Neuron (in vitro differentiated cells): ENCODE data around the gene RAX2.
"Not testable (repeated sequence)": the region's sequence is repeated elsewhere in the genome, so short reads cannot be mapped to it uniquely, and the experiment has no call there.

Experiments used
- H2AFZ ChIP-seq: one replicate; pipeline ENCODE4 v1.6.1; 2013; ENCODE audit warnings: low read depth, mild to moderate bottlenecking, inconsistent platforms, low read length, moderate library complexity
- H3K27me3 ChIP-seq: one replicate; pipeline ENCODE4 v1.6.1; 2013; ENCODE audit warnings: low read length; ENCODE audit not compliant: insufficient read depth
- H3K36me3 ChIP-seq: one replicate; pipeline ENCODE4 v1.6.1; 2013; ENCODE audit warnings: low read length; ENCODE audit not compliant: insufficient read depth
- H3K4me1 ChIP-seq: one replicate; pipeline ENCODE4 v1.6.1; 2013; ENCODE audit warnings: low read length; ENCODE audit not compliant: insufficient read depth
- H3K4me3 ChIP-seq: 2 replicates; pipeline ENCODE4 v1.5.1; 2013; ENCODE audit warnings: mild to moderate bottlenecking, low read length, moderate library complexity
- H3K9me3 ChIP-seq: one replicate; pipeline ENCODE4 v1.6.1; 2013; ENCODE audit warnings: low read length

Gene RAX2

DNA sequence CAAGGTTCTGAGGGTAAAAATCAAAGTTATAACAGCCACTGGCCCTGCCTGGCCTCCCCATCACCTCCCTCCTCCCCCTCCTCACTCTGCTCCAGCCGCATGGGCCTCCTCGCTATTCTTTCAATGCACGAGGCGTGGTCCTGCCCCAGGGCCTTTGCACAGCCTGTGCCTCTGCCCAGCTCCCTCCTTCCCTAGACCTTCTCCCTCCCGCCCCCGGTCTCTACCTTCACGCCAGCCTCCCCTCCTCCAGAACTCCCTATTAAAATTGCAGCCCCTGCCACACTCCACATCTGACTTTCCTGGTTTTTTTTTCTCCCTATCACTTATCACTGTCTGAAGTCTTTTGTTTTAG is 3.3 kb downstream of the RAX2 start:
- no peak overlapping the region for H2AFZ ChIP-seq

DNA sequence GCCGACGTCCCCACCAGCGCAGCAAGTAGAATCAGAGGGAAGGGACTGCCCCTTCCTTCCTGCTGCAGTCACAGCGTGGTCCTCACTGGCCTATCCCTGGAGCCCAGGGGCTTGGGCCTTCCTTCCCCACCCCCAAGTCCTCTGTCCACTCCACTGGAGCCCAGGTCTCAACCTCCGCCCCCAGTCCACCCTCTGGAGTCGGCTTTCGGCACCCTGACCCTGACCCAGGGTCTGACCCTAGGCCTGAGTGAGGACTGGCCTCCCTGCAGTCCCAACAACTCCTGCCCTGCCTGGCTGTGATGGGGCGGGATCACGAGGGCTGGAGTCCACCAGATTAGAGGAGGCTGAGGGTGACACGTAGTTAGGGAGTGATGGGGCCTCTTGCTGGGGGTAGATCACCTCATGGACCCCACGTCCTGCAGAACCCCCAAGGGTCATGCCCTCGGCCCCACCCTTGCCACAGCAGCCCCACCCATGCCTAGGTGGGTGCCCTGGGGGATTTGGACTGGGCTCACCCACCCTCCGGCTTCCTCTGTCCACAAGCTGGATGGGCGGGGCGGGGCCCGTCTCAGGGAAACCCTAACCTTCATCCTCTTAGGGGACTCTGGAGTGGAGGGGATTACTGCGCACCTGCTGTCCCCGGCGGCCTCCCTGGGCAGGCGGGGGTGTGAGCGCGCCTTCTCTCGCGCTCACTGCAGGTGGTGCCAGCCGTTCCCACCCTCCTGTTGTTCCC is 3.8 kb downstream of the RAX2 start:
- Histone ChIP-seq H3K4me3 (no peak overlapping the region), H3K36me3 (peaks cover 22% of the 10 kb centered on the region), H3K9me3 (no peaks in the 10 kb centered on the region), H3K4me1 (no peaks in the 10 kb centered on the region), H2AFZ (no peak overlapping the region), H3K27me3 (no peaks in the 10 kb centered on the region)

More for the DNA sequence above, 3.3 kb downstream of the RAX2 start:
- Histone ChIP-seq H3K36me3 (peaks cover 22% of the 10 kb centered on the region), H3K27me3 (no peaks in the 10 kb centered on the region), H3K9me3 (no peaks in the 10 kb centered on the region), H3K4me3 (no peak overlapping the region), H3K4me1 (no peaks in the 10 kb centered on the region)

DNA sequence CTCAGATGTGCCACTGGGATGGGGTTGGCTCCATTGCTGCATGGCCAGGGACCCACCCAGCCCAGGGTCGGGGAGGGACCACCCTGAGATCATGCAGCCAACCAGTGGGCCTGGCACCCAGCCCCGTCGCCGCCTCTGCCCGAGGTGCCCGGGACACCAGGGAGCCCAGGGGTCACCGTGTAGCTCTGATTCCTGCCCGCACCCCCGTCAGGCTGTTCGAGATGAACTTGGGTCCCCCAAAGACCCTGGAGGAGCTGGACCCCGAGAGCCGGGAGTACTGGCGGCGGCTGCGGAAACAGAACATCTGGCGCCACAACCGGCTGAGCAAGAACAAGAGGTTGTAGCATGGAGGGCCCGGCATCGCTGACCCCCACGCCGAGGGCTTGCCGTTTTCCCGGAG is 5.0 kb downstream of the RAX2 start:
- H3K9me3 ChIP-seq: no peaks in the 10 kb centered on the region
- no peaks in the 10 kb centered on the region for H3K27me3 ChIP-seq
- H3K4me1 ChIP-seq: no peaks in the 10 kb centered on the region
- H3K36me3 ChIP-seq: peaks cover 22% of the 10 kb centered on the region
- no peak overlapping the region for H2AFZ ChIP-seq
- H3K4me3 ChIP-seq: no peak overlapping the region

DNA sequence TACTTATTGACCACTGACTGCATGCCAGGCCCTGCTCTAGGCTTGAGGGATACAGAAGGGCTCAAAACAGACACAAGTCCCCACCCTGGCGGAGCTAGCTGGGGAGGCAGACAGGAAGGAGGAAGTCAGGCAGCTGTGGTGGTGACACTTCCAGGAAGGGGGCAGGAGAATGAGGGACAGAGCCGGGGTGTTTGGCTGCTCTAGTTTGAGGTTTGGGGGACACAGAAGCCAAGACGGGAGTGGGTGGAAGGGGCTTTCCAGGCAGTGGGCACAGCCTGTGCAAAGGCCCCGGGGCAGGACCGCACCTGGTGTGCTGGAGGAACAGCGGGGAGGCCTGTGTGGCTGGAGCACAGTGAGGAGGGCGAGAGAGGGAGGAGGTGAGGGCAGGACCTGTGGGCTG is 5.5 kb downstream of the RAX2 start:
- Histone ChIP-seq H3K4me1 (no peaks in the 10 kb centered on the region), H3K4me3 (no peak overlapping the region), H3K9me3 (no peaks in the 10 kb centered on the region), H3K36me3 (peaks cover 22% of the 10 kb centered on the region), H2AFZ (no peak overlapping the region), H3K27me3 (no peaks in the 10 kb centered on the region)

DNA sequence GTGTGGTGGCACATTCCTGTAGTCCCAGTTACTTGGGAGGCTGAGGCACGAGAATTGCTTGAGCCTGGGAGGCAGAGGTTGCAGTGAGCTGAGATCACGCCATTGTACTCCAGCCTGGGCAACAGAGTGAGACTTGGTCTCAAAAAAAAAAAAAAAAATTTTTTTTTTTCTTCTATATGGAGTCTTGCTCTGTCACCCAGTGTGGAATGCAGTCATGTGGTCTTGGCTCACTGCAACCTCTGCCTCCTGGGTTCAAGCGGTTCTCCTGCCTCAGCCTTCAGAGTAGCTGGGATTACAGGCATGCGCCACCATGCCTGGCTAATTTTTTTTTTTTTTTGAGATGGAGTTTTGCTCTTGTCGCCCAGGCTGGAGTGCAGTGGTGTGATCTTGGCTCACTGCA is 6.3 kb downstream of the RAX2 start:
- not testable (repeated sequence) for H3K9me3 ChIP-seq, H3K4me3 ChIP-seq, H3K27me3 ChIP-seq, H2AFZ ChIP-seq, H3K4me1 ChIP-seq
- H3K36me3 ChIP-seq: peaks cover 22% of the 10 kb centered on the region

DNA sequence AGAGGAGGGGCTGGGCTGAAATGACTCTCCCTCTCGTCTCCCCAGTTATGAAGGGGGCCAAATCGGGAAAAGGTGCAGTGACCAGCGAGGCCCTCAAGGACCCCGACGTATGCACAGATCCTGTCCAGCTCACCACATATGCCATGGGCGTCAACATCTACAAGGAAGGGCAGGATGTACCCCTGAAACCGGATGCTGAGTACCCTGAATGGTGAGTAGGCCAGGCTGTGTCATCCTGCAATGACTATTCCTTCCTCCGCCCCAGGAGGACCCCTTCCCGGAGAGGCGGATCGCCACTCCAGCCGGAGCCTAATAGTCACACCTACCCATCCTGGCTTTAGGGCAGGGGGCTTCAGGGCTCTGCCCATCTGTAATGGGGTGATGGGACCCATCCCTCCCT is 6.9 kb downstream of the RAX2 start:
- H3K36me3 ChIP-seq: peaks cover 22% of the 10 kb centered on the region
- H2AFZ ChIP-seq: no peak overlapping the region
- no peaks in the 10 kb centered on the region for H3K9me3 ChIP-seq
- H3K4me3 ChIP-seq: no peak overlapping the region
- peaks cover 3% of the 10 kb centered on the region for H3K4me1 ChIP-seq
- no peaks in the 10 kb centered on the region for H3K27me3 ChIP-seq

DNA sequence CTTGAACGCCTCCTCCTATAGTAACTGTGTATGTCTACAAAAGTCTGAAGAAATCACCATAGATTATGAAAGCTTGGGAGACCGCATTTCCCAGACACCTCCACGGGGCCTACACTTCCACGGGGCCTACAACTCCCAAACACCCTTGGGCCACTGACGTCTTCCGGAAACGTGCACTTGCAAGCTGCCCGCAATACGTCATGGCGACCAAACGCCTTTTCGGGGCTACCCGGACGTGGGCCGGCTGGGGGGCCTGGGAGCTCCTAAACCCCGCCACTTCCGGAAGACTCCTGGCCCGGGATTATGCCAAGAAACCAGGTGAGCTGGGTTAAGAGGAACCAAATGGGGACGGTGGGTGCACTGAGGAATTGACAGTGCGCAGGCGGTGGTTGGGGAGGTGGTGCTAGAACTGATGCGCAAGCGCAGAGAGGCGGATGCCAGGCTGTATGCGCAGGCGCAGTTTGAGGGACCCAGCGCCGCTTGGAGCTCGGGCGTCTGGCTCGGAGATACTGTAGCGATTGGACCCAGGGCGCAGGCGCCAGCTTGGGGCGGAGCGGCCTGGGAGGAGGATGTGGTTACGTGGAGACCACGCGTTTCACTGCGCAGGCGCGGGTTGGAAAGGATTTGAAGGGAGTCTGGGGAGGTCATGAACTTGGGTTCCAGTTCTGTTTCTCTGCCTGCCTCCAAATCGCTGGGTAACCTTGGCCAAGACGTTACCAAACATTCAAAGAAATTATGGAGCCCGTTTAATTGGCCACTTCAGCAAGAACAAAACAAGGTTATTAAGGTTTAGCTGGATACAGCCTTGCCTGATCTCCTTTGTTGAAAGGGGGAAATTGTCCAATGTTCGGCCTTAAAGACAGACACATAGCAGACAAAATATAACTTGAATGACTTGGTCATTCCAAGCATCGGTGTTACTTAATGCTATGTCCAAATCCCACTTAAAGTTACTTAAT is 9.2 kb downstream of the RAX2 start, which contains the start of gene MRPL54:
Gene MRPL54, plus strand, starts transcription at position 182 of the 959 bp plus-strand sequence. Its CDS starts 19 bp downstream, at position 201.
- Histone ChIP-seq H3K9me3 (no peaks in the 10 kb centered on the region), H3K4me1 (peaks cover 3% of the 10 kb centered on the region), H3K36me3 (peaks cover 25% of the 10 kb centered on the region), H3K4me3 (peak within 1 kb of the TSS; percentile 86), H2AFZ (peak within 1 kb of the TSS; percentile 81), H3K27me3 (no peaks in the 10 kb centered on the region)

DNA sequence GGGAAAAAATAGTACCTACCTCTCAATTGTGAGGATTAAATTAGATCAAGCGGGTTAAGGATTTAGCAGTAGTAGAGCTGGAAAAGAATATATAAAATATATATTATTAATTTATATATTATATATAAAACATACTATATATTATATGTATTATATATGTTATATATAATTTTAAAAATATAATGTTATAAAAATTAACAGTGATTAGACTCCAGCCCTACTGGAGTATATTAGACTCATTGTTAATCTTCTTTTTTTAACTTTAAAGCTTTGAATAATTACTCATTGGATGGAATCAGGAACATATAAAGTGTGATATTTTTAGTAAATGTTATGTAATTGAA is 9.9 kb downstream of the RAX2 start:
- H3K9me3 ChIP-seq: no peaks in the 10 kb centered on the region
- no peaks in the 10 kb centered on the region for H3K27me3 ChIP-seq
- peaks cover 3% of the 10 kb centered on the region for H3K4me1 ChIP-seq
- peak overlapping the region; percentile 86 for H3K4me3 ChIP-seq
- H3K36me3 ChIP-seq: peaks cover 20% of the 10 kb centered on the region
- no peak overlapping the region for H2AFZ ChIP-seq

DNA sequence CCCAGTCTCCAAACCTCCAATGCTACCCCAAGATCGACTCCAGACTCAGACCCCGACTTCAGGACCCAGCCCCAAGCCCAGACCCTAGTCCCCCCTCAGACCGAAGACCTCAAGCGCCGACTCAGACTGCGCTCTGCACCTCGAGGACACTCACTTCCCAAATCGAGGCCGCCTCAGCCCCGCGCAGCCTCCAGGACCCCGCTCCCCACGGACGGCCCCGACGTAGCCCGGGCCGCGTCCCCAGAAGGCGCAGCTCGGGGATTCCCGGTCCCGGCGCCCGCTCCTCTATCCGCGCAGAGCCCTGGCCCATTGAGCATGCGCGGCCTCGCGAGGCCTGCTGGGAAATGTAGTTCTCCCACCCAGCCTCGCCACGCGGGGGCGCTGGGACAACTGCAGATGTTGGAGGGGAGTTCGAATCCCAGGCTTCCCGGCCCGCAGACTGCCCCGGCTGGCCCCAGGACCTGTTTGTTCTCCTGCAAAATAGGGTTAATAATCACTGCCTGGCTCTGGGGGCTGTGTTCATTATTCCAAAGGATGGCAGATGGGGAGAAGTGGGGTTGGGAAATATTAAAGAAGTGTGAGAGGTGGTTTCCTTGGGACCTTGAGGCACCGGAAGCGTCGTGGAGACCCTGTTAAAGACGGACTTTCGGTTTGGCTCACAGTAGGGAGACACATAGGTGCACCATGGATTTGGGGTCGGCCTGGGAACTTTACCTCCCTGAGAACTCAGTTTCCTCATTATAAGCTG is 10.5 kb downstream of the RAX2 start, which contains the start of gene APBA3:
Gene APBA3, minus strand, starts transcription at position 311 of the 748 bp plus-strand sequence. CDS start 1,428 bp downstream, outside the sequence.
- Histone ChIP-seq H3K4me1 (peaks cover 3% of the 10 kb centered on the region), H3K27me3 (no peaks in the 10 kb centered on the region), H3K9me3 (no peaks in the 10 kb centered on the region), H3K36me3 (peaks cover 15% of the 10 kb centered on the region), H3K4me3 (peak within 1 kb of the TSS; percentile 86), H2AFZ (peak within 1 kb of the TSS; percentile 81)

DNA sequence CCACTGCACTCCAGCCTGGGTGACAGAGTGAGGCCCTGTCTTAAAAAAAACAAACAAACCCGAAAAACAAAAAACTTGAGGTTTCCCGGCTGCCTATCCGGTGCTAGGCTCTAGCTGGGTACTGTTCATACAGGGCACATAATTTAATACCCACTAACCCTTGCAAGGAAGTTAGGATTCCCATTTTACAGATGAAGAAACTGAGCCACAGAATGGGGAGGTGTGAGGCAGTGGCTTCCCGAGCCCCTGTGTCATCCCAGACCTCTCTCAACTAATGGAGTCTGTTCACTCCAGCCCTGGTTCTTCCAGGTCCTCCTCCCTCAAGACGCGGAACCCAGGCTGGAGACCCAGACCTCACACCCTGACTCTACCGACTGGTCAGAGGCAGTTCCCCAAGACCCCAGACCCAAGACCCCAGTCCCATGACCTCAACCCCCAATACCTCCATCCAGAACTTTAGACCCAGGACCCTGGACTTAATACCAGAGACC is 11.1 kb downstream of the RAX2 start:
- H3K4me3 ChIP-seq: peak overlapping the region; percentile 67
- H3K27me3 ChIP-seq: no peaks in the 10 kb centered on the region
- H3K9me3 ChIP-seq: no peaks in the 10 kb centered on the region
- H2AFZ ChIP-seq: peak overlapping the region; percentile 81
- H3K36me3 ChIP-seq: peaks cover 12% of the 10 kb centered on the region
- peaks cover 3% of the 10 kb centered on the region for H3K4me1 ChIP-seq

DNA sequence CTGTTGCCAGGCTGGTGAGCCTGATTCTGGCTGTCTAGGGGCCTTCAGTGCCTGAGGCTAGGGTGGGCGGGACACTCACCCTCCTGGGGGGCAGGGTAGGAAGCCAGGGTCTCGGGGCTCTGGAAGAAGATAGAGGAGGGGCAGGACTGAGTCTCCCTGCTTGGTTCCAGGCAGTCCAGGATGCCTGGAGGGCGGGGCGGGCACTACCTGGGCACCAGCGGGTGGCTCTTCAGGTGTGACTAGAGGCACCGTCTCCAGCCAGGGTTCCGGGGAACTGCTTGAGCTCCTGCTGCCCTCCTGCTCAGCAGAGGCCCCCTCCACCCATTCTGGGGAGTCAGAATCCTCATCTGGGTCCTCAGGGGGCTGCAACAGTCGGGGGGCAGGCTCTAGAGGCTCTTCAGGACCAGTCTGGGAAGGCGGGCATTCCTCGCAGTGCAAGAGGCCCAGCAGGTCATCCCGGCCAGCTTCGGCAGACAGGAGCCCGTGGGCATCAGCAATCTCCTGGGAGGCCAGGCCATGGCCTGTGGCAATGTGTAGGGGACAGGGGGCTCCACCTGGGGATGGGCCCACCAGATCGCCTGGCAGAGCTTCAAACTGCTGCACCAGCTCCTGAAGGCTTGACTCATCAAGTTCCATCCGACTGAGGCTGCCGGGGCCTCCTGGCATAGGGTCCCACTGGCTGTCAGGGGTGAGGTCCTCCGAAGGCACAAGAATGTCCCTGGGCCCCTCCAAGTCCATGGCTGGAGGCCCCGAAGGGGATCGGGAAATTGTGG is 12.4 kb downstream of the RAX2 start:
- H3K36me3 ChIP-seq: peaks cover 6% of the 10 kb centered on the region
- peaks cover 3% of the 10 kb centered on the region for H3K4me1 ChIP-seq
- no peak overlapping the region for H3K4me3 ChIP-seq
- no peak overlapping the region for H2AFZ ChIP-seq
- no peaks in the 10 kb centered on the region for H3K9me3 ChIP-seq
- H3K27me3 ChIP-seq: no peaks in the 10 kb centered on the region

DNA sequence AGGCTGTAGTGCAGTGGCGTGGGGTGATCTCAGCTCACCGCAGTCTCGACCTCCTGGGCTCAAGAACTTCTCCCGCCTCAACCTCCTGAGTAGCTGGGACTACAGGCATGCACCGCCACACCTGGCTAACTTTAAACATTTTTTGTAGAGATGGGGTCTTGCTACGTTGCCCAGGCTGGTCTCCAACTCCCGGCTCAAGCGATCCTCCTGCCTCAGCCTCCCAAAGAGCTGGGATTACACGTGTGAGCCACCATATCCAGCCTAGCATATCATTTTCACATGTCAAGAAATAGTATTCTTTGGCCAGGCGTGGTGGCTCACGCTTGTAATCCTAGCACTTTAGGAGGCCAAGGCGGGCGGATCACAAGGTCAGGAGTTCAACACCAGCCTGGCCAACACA is 13.7 kb downstream of the RAX2 start:
- not testable (repeated sequence) for H3K4me3 ChIP-seq, H3K4me1 ChIP-seq, H3K9me3 ChIP-seq, H3K27me3 ChIP-seq, H2AFZ ChIP-seq
- peaks cover 10% of the 10 kb centered on the region for H3K36me3 ChIP-seq
